Lower leg skin (tissue), 4 donors: ENCODE data around the gene MGMT. TPM values are rescaled to one million over a fixed set of nuclear protein-coding genes. Genes with fewer than 3 reads are reported as not detected.

Experiments
- DNase-seq, 2 donors: peaks; one replicate each; pipeline ENCODE4 v3.0.0-alpha.2; 2019; ENCODE audit warnings: low spot score in 2 of 2
- H3K4me3 ChIP-seq: fragments of 200-600 bp; sonication (generic); 2 replicates; pipeline ENCODE4 v1.5.1; 2017; ENCODE audit warnings: mild to moderate bottlenecking, low read depth; ENCODE audit not compliant: poor library complexity, severe bottlenecking
- CTCF ChIP-seq, 3 donors: fragments of 450-650 bp; IDR thresholded peaks; one replicate each; pipeline ENCODE4 v1.5.1; 2016; ENCODE audit warnings: antibody characterized with exemption in 3 of 3, mild to moderate bottlenecking in 3 of 3, moderate library complexity in 2 of 3
- POLR2A ChIP-seq, 2 donors: fragments of 450-650 bp; IDR thresholded peaks; one replicate each; pipeline ENCODE4 v1.6.1; 2016 to 2017; ENCODE audit warnings: antibody characterized with exemption in 2 of 2, mild to moderate bottlenecking in 1 of 2, moderate library complexity in 1 of 2
- WGBS, 2 donors: methylation state at CpG; one replicate each; pipeline ENCODE4 v1.1.5; 2018; 5-methylcytosine and 5-hydroxymethylcytosine counted together
- intact Hi-C: fragments of 100-400 bp; cut with DNase I; formaldehyde crosslinking; loops from one replicate; pipeline ENCODE4 v1.15.0; 2023; ENCODE audit warnings: low total_unique reads
- total RNA-seq, 4 donors: library from RNA; depleted of rRNA; stranded (reverse); fragments of >200 nt; gene quantifications; one replicate each; pipeline ENCODE4 v1.1.0, GENCODE V29; 2016

MGMT gene
- total RNA-seq, 4 donors from 2014 or later: 13.1 to 38.7 (median 29.2) TPM

- no peak overlapping the region for H3K4me3 ChIP-seq
- no peak for TF ChIP-seq CTCF (IDR thresholded peaks at IDR 0.05)
- TF ChIP-seq POLR2A (IDR thresholded peaks at IDR 0.05): no peak
- intact Hi-C loops: no loop called here
- WGBS, 2 donors: 92 to 95% methylated on average over 12 of the region's 12 CpGs
- no peak for DNase-seq
Measured at GRCh38 chr10:129730272-129730992, 263.4 kb downstream of the MGMT start.

- intact Hi-C loops: no loop called here
- 59 to 67% methylated on average over 10 of the region's 10 CpGs for WGBS, 2 donors
- H3K4me3 ChIP-seq: no peak overlapping the region
- DNase-seq: no peak
- no peak for TF ChIP-seq POLR2A (IDR thresholded peaks at IDR 0.05)
- TF ChIP-seq CTCF (IDR thresholded peaks at IDR 0.05): no peak
Measured at GRCh38 chr10:129730993-129731325, 263.9 kb downstream of the MGMT start.

GRCh38 chr10:129740532-129741279 is 273.7 kb downstream of the MGMT start:
- intact Hi-C loops: no loop called here
- no peak overlapping the region for H3K4me3 ChIP-seq
- no peak for DNase-seq
- TF ChIP-seq CTCF (IDR thresholded peaks at IDR 0.05) (no peak), POLR2A (IDR thresholded peaks at IDR 0.05) (no peak)
- 92 to 95% methylated on average over 15 of the region's 15 CpGs for WGBS, 2 donors

GRCh38 chr10:129741280-129741977 is 274.4 kb downstream of the MGMT start:
- peak in 1 of 2 donors; percentile 71 for DNase-seq
- WGBS, 2 donors: 95 to 99% methylated on average over 19 of the region's 19 CpGs

More at GRCh38 chr10:129741280-129741977, 274.4 kb downstream of the MGMT start:
- H3K4me3 ChIP-seq: no peak overlapping the region
- intact Hi-C loops: no loop called here
- no peak for TF ChIP-seq POLR2A (IDR thresholded peaks at IDR 0.05)
- no peak for TF ChIP-seq CTCF (IDR thresholded peaks at IDR 0.05)
